ENCODE measurements around the gene OPCML. TPM values are rescaled to one million over a fixed set of nuclear protein-coding genes. Genes with fewer than 3 reads are reported as not detected.

The OPCML gene
- polyA plus RNA-seq, 1 donor (not counting 4 experiments of a cell fraction or from before 2014, with no cell fraction given): 0.04 TPM

DNA sequence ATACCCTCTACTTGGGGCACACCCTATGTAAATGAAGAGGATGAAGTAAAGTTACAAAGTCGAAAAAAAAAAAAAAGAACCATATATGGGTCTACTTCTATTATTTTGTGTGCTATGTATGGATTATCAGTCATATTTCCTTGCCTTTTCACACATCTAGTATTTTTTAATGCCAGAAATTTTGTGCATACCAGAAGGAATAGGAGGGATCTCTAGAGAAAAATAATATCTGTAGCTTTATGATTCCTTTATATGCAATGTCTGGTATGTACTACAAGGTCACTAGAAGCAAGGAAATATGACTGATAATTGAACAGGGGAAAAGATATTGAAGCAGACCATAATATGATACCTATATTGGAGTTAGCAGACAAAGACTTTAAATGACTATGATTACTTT, 713.4 kb downstream of the OPCML start:
- Histone ChIP-seq H3K9ac (ENCODE audit: control insufficient read depth, extremely low read depth, insufficient read depth, low read length) (no peak overlapping the region), H2AFZ (ENCODE audit: control insufficient read depth, low read length) (no peak overlapping the region), H3K4me1 (ENCODE audit: control insufficient read depth, extremely low read depth, insufficient read depth, low read length) (no peaks in the 10 kb centered on the region), H3K4me2 (ENCODE audit: control insufficient read depth, extremely low read depth, insufficient read depth, low read depth, low read length) (no peak overlapping the region), H3K36me3 (ENCODE audit: control insufficient read depth in 2 of 2, extremely low read depth in 1 of 2, insufficient read depth in 2 of 2, low read length in 2 of 2) (no peaks in the 10 kb centered on the region), H4K20me1 (ENCODE audit: control insufficient read depth, extremely low read depth, insufficient read depth, low read length) (no peaks in the 10 kb centered on the region), H3K9me3 (ENCODE audit: control insufficient read depth, low read depth, low read length) (no peaks in the 10 kb centered on the region), H3K79me2 (ENCODE audit: control insufficient read depth, insufficient read depth, low read length) (no peaks in the 10 kb centered on the region), H3K4me3 (ENCODE audit: control insufficient read depth in 2 of 3, extremely low read depth in 1 of 3, insufficient read depth in 2 of 3, low read depth in 1 of 3, low read length in 3 of 3) (no peak overlapping the region), H3K9me1 (ENCODE audit: control insufficient read depth, extremely low read depth, insufficient read depth, low read length) (no peaks in the 10 kb centered on the region), H3K27ac (ENCODE audit: control insufficient read depth, insufficient read depth, low read length) (no peak overlapping the region), H3K27me3 (ENCODE audit: control insufficient read depth, extremely low read depth, insufficient read depth, low read length) (no peaks in the 10 kb centered on the region)
- FAIRE-seq (no peak), DNase-seq (ENCODE audit: low read depth, low spot score) (no peak)
- dilution Hi-C loops (cut with MboI; ENCODE audit: extremely low pct_ligation_motif_present, low sequenced_read_pairs): no loop called here
- TF ChIP-seq, protein P1, sequence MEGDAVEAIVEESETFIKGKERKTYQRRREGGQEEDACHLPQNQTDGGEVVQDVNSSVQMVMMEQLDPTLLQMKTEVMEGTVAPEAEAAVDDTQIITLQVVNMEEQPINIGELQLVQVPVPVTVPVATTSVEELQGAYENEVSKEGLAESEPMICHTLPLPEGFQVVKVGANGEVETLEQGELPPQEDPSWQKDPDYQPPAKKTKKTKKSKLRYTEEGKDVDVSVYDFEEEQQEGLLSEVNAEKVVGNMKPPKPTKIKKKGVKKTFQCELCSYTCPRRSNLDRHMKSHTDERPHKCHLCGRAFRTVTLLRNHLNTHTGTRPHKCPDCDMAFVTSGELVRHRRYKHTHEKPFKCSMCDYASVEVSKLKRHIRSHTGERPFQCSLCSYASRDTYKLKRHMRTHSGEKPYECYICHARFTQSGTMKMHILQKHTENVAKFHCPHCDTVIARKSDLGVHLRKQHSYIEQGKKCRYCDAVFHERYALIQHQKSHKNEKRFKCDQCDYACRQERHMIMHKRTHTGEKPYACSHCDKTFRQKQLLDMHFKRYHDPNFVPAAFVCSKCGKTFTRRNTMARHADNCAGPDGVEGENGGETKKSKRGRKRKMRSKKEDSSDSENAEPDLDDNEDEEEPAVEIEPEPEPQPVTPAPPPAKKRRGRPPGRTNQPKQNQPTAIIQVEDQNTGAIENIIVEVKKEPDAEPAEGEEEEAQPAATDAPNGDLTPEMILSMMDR (optimal IDR thresholded peaks at IDR 0.05 in 1 of 3, IDR thresholded peaks at IDR 0.05 in 1 of 3, conservative IDR thresholded peaks at IDR 0.05 in 1 of 3; ENCODE audit: extremely low read depth in 1 of 3, insufficient read depth in 2 of 3, low read length in 3 of 3): no peak
- no peak for TF ChIP-seq EZH2 (IDR thresholded peaks at IDR 0.05; ENCODE audit: low read length)

DNA sequence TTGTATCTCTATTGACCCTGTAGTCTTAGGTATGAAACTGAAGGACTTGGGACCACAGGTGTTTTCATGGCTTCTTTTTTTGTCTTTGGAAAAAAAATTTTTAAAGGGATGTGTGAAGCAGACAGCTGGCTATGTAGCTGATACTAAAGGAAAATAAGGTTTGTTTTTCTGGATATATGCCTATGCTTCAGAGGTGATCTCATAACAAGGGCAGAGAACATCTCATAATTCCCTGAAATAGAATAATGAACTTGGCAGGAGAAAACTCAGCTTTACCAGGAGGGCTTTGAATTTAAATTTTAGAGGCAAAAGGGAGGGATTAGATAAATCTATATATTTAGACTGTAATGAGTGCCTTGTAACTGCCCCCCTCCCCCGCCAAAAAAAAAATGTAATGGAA, 714.9 kb downstream of the OPCML start:
- no peaks in the 10 kb centered on the region for H3K9me1 ChIP-seq (ENCODE audit: control insufficient read depth, extremely low read depth, insufficient read depth, low read length)
- dilution Hi-C loops (cut with MboI; ENCODE audit: extremely low pct_ligation_motif_present, low sequenced_read_pairs): no loop called here
- no peak overlapping the region for H3K27ac ChIP-seq (ENCODE audit: control insufficient read depth, insufficient read depth, low read length)
- no peaks in the 10 kb centered on the region for H4K20me1 ChIP-seq (ENCODE audit: control insufficient read depth, extremely low read depth, insufficient read depth, low read length)
- no peak overlapping the region for H3K9ac ChIP-seq (ENCODE audit: control insufficient read depth, extremely low read depth, insufficient read depth, low read length)
- no peak overlapping the region for H3K4me2 ChIP-seq (ENCODE audit: control insufficient read depth, extremely low read depth, insufficient read depth, low read depth, low read length)
- TF ChIP-seq, protein P1 (optimal IDR thresholded peaks at IDR 0.05 in 1 of 3, IDR thresholded peaks at IDR 0.05 in 1 of 3, conservative IDR thresholded peaks at IDR 0.05 in 1 of 3; ENCODE audit: extremely low read depth in 1 of 3, insufficient read depth in 2 of 3, low read length in 3 of 3): no peak
- TF ChIP-seq EZH2 (IDR thresholded peaks at IDR 0.05; ENCODE audit: low read length): no peak
- no peaks in the 10 kb centered on the region for H3K9me3 ChIP-seq (ENCODE audit: control insufficient read depth, low read depth, low read length)
- no peaks in the 10 kb centered on the region for H3K36me3 ChIP-seq (ENCODE audit: control insufficient read depth in 2 of 2, extremely low read depth in 1 of 2, insufficient read depth in 2 of 2, low read length in 2 of 2)
- DNase-seq (ENCODE audit: low read depth, low spot score): no peak
- H3K4me1 ChIP-seq (ENCODE audit: control insufficient read depth, extremely low read depth, insufficient read depth, low read length): no peaks in the 10 kb centered on the region
- no peak overlapping the region for H2AFZ ChIP-seq (ENCODE audit: control insufficient read depth, low read length)
- H3K27me3 ChIP-seq (ENCODE audit: control insufficient read depth, extremely low read depth, insufficient read depth, low read length): no peaks in the 10 kb centered on the region
- H3K79me2 ChIP-seq (ENCODE audit: control insufficient read depth, insufficient read depth, low read length): no peaks in the 10 kb centered on the region
- no peak overlapping the region for H3K4me3 ChIP-seq (ENCODE audit: control insufficient read depth in 2 of 3, extremely low read depth in 1 of 3, insufficient read depth in 2 of 3, low read depth in 1 of 3, low read length in 3 of 3)
- no peak for FAIRE-seq

Measured in keratinocyte (primary cell).